Right lobe of liver (tissue), 4 donors: Measurements from ENCODE around the gene STAMBPL1.

ENCODE experiments used
- CTCF ChIP-seq, 4 donors: fragments of 200-600 bp in 3 of 4; fragments of 450-650 bp in 1 of 4; IDR thresholded peaks; one replicate each; pipeline versions ENCODE4 v1.5.1 to v1.8.0; 2016 to 2022; ENCODE audit warnings: antibody characterized with exemption in 4 of 4, mild to moderate bottlenecking in 2 of 4
- POLR2A ChIP-seq: fragments of 450-650 bp; IDR thresholded peaks from one replicate; pipeline ENCODE4 v1.6.1; 2017; ENCODE audit warnings: antibody characterized with exemption, mild to moderate bottlenecking
- donor health status: DM: no; HTN: no; CAD: no.
- donor health status: DM: no; HTN: no; CAD: no.
- donor health status: DM: no; HTN: yes; CAD: no.

- TF ChIP-seq CTCF (IDR thresholded peaks at IDR 0.05) (no peak), POLR2A (no peak)
Measured at GRCh38 chr10:88870089-88870488, 10.0 kb upstream of the STAMBPL1 start.
